BLaER1 (cell line): ENCODE data around the gene GGTA1.
"Not testable (repeated sequence)": the region's sequence is repeated elsewhere in the genome, so short reads cannot be mapped to it uniquely, and the experiment has no call there.

Experiments
- H3K27ac ChIP-seq: shearing (Covaris generic); formaldehyde crosslinking; 2 replicates; pipeline ENCODE4 v1.8.1; 2022
- H3K27me3 ChIP-seq: shearing (Covaris generic); formaldehyde crosslinking; 2 replicates; pipeline ENCODE4 v1.8.1; 2022
- H3K36me3 ChIP-seq: shearing (Covaris generic); formaldehyde crosslinking; 2 replicates; pipeline ENCODE4 v1.8.1; 2022
- H3K4me1 ChIP-seq: shearing (Covaris generic); formaldehyde crosslinking; 2 replicates; pipeline ENCODE4 v1.8.1; 2022
- H3K4me2 ChIP-seq: shearing (Covaris generic); formaldehyde crosslinking; 2 replicates; pipeline ENCODE4 v1.8.1; 2022
- H3K4me3 ChIP-seq: shearing (Covaris generic); formaldehyde crosslinking; 2 replicates; pipeline ENCODE4 v1.8.1; 2022
- H3K9ac ChIP-seq: shearing (Covaris generic); formaldehyde crosslinking; 2 replicates; pipeline ENCODE4 v1.8.1; 2022
- H3K9me3 ChIP-seq: shearing (Covaris generic); formaldehyde crosslinking; 2 replicates; pipeline ENCODE4 v1.8.1; 2022
- H4K20me1 ChIP-seq: shearing (Covaris generic); formaldehyde crosslinking; 2 replicates; pipeline ENCODE4 v1.8.1; 2022
- Cebpa-rat ChIP-seq: shearing (Covaris generic); IDR thresholded peaks from 2 replicates; pipeline ENCODE4 v1.8.1; 2022

GGTA1 gene

DNA sequence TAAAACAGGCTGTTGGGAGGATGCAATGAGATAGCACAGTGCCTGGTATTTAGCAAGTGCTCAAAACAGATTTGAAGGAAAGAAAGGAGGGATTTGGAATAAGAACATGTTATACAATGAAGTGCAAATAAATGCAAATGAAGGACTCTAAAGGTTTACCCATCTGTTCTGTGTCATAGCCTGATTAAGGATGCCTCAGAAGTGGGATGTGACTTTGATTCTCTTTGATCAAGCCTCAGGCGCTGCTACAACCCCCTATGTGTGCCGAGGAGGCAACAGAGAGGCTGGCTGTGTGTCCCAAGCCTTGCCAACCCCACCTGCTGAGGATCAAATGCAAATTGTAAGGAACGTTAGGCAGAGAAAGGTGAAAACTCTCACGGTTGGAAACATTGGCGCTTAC is 27.2 kb downstream of the GGTA1 start:
- Histone ChIP-seq H3K9me3 (no peaks in the 10 kb centered on the region), H3K36me3 (no peaks in the 10 kb centered on the region), H3K4me3 (no peak overlapping the region), H3K9ac (no peak overlapping the region), H3K4me1 (no peaks in the 10 kb centered on the region), H3K27me3 (no peaks in the 10 kb centered on the region), H4K20me1 (no peaks in the 10 kb centered on the region), H3K4me2 (no peak overlapping the region), H3K27ac (no peak overlapping the region)
- TF ChIP-seq Cebpa-rat: no peak

- Histone ChIP-seq H3K4me3 (no peak overlapping the region), H3K4me1 (no peaks in the 10 kb centered on the region), H3K4me2 (no peak overlapping the region), H3K9ac (no peak overlapping the region), H3K36me3 (no peaks in the 10 kb centered on the region), H4K20me1 (no peaks in the 10 kb centered on the region), H3K27ac (no peak overlapping the region), H3K27me3 (no peaks in the 10 kb centered on the region), H3K9me3 (no peaks in the 10 kb centered on the region)
- TF ChIP-seq Cebpa-rat: no peak
Observed at GRCh38 chr9:121466142-121466541, 33.5 kb downstream of the GGTA1 start.

DNA sequence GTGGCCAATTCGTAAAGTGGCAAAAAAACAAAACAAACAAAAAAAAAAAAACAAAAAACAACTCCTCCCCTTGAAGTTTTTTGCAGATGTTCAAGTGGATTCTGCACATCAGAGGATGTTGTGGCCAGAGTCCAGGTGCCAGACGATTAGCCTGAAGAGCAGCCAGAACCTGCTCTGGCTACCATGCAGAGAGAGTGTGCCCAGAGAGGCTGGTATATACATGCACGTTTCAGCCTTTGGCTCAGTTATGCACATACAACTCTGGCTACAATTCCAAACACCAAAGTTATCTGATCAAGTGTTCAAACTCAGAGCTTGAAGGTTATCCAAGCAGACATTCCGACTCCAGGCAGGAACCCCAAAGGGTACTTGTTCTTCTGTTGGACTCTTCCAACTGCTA is 34.7 kb downstream of the GGTA1 start:
- no peaks in the 10 kb centered on the region for H3K9me3 ChIP-seq
- H3K4me2 ChIP-seq: no peak overlapping the region
- no peak overlapping the region for H3K4me3 ChIP-seq
- no peaks in the 10 kb centered on the region for H4K20me1 ChIP-seq
- TF ChIP-seq Cebpa-rat: no peak
- no peak overlapping the region for H3K9ac ChIP-seq
- no peak overlapping the region for H3K27ac ChIP-seq
- no peaks in the 10 kb centered on the region for H3K27me3 ChIP-seq
- H3K4me1 ChIP-seq: no peaks in the 10 kb centered on the region
- no peaks in the 10 kb centered on the region for H3K36me3 ChIP-seq

DNA sequence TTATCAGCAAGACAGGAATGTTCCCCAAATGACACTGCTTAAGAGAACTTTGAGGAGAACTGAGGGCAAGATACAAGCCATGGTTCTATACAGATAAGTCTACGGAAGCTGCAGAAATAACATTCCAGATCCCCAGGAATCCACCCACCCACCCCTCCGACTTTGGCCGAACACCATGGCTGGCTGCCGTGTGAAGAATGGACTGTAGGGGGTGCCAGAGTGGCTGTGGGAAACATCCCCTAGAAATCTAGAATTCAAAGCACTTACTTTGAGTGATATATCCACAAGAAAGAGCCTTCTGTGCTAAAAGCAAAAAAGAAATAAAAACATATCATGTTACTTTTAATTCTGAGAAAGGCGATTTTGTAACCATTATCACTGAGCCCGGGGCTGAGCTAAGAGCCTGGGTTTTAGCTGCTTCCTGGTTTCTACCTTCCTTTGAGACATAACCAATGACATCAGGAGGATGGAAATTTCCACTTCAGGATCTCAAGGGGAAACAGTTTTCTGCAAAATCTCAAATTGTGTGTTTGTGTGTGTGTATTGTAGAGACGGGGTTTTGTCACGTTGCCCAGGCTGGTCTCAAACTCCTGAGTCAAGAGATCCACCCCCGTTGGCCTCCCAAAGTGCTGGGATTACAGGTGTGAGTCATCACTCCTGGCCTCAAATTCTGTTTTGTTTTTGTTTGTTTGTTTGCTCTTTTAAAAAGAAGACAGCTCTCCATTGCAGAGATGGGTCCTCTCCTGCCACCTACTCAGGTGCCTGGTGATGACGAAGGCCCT is 36.4 kb downstream of the GGTA1 start:
- no peak for TF ChIP-seq Cebpa-rat
- no peaks in the 10 kb centered on the region for H4K20me1 ChIP-seq
- H3K27ac ChIP-seq: no peak overlapping the region
- no peaks in the 10 kb centered on the region for H3K9me3 ChIP-seq
- H3K4me2 ChIP-seq: no peak overlapping the region
- no peaks in the 10 kb centered on the region for H3K36me3 ChIP-seq
- no peaks in the 10 kb centered on the region for H3K27me3 ChIP-seq
- no peak overlapping the region for H3K4me3 ChIP-seq
- H3K9ac ChIP-seq: no peak overlapping the region
- H3K4me1 ChIP-seq: no peaks in the 10 kb centered on the region

- Histone ChIP-seq H3K27ac (no peak overlapping the region), H3K4me1 (peaks cover 17% of the 10 kb centered on the region), H3K36me3 (no peaks in the 10 kb centered on the region), H3K4me2 (no peak overlapping the region), H3K4me3 (no peak overlapping the region), H3K9ac (no peak overlapping the region), H4K20me1 (no peaks in the 10 kb centered on the region), H3K27me3 (no peaks in the 10 kb centered on the region), H3K9me3 (no peaks in the 10 kb centered on the region)
- TF ChIP-seq Cebpa-rat: no peak
Observed at GRCh38 chr9:121459513-121459912, 40.1 kb downstream of the GGTA1 start.

- not testable (repeated sequence) for H3K9ac ChIP-seq, H3K4me2 ChIP-seq, H3K27ac ChIP-seq, H3K36me3 ChIP-seq, H4K20me1 ChIP-seq, H3K9me3 ChIP-seq, H3K27me3 ChIP-seq, H3K4me3 ChIP-seq
- peaks cover 19% of the 10 kb centered on the region for H3K4me1 ChIP-seq
Observed at GRCh38 chr9:121458449-121458848, 41.2 kb downstream of the GGTA1 start.

GRCh38 chr9:121455527-121456239 is 44.0 kb downstream of the GGTA1 start:
- H3K27ac ChIP-seq: no peak overlapping the region
- peak overlapping the region; percentile 62 for H3K4me2 ChIP-seq
- H3K4me1 ChIP-seq: peaks cover 30% of the 10 kb centered on the region
- no peaks in the 10 kb centered on the region for H3K36me3 ChIP-seq
- H3K4me3 ChIP-seq: no peak overlapping the region
- no peaks in the 10 kb centered on the region for H4K20me1 ChIP-seq
- TF ChIP-seq Cebpa-rat: no peak
- H3K9ac ChIP-seq: no peak overlapping the region
- H3K27me3 ChIP-seq: no peaks in the 10 kb centered on the region
- no peaks in the 10 kb centered on the region for H3K9me3 ChIP-seq

GRCh38 chr9:121454972-121455371 is 44.7 kb downstream of the GGTA1 start:
- peak overlapping the region; percentile 62 for H3K4me2 ChIP-seq
- no peak overlapping the region for H3K4me3 ChIP-seq

GRCh38 chr9:121453232-121453892 is 46.3 kb downstream of the GGTA1 start:
- Histone ChIP-seq H3K9ac (no peak overlapping the region), H3K36me3 (no peaks in the 10 kb centered on the region), H3K4me3 (no peak overlapping the region), H3K27me3 (no peaks in the 10 kb centered on the region), H3K4me1 (peaks cover 31% of the 10 kb centered on the region), H4K20me1 (no peaks in the 10 kb centered on the region), H3K27ac (no peak overlapping the region), H3K4me2 (no peak overlapping the region), H3K9me3 (no peaks in the 10 kb centered on the region)
- no peak for TF ChIP-seq Cebpa-rat

More at GRCh38 chr9:121454972-121455371, 44.7 kb downstream of the GGTA1 start:
- Histone ChIP-seq H3K9me3 (no peaks in the 10 kb centered on the region), H3K27me3 (no peaks in the 10 kb centered on the region), H3K4me1 (peaks cover 30% of the 10 kb centered on the region), H4K20me1 (no peaks in the 10 kb centered on the region), H3K27ac (no peak overlapping the region), H3K36me3 (no peaks in the 10 kb centered on the region), H3K9ac (no peak overlapping the region)
- TF ChIP-seq Cebpa-rat: no peak

- TF ChIP-seq Cebpa-rat: no peak
- no peaks in the 10 kb centered on the region for H3K27me3 ChIP-seq
- no peak overlapping the region for H3K27ac ChIP-seq
- H3K4me2 ChIP-seq: no peak overlapping the region
- no peaks in the 10 kb centered on the region for H3K9me3 ChIP-seq
- H3K36me3 ChIP-seq: no peaks in the 10 kb centered on the region
- H3K4me3 ChIP-seq: no peak overlapping the region
- peaks cover 44% of the 10 kb centered on the region for H3K4me1 ChIP-seq
- H3K9ac ChIP-seq: no peak overlapping the region
- H4K20me1 ChIP-seq: no peaks in the 10 kb centered on the region
Observed at GRCh38 chr9:121452085-121452484, 47.6 kb downstream of the GGTA1 start.
